Mesothelial cell of epicardium (in vitro differentiated cells): Measurements from ENCODE around the gene MAS1L. TPM values are rescaled to one million over a fixed set of nuclear protein-coding genes. Genes with fewer than 3 reads are reported as not detected.

Experiments used
- DNase-seq, 2 experiments: peaks; one replicate each; pipeline ENCODE4 v3.0.0; 2021; ENCODE audit warnings: low spot score in 2 of 2; ENCODE audit not compliant: unreplicated experiment in 2 of 2
- H3K27ac Mint-ChIP-seq: 2 replicates; pipeline ENCODE4 v1.8.0; 2021; ENCODE audit warnings: mixed read lengths
- H3K27me3 Mint-ChIP-seq: 2 replicates; pipeline ENCODE4 v1.8.0; 2021; ENCODE audit warnings: low read depth, mixed read lengths
- H3K36me3 Mint-ChIP-seq: 2 replicates; pipeline ENCODE4 v1.8.0; 2021; ENCODE audit warnings: mixed read lengths
- H3K4me1 Mint-ChIP-seq: 2 replicates; pipeline ENCODE4 v1.8.0; 2021; ENCODE audit warnings: mixed read lengths
- H3K4me3 Mint-ChIP-seq: 2 replicates; pipeline ENCODE4 v1.8.0; 2021; ENCODE audit warnings: mild to moderate bottlenecking, moderate library complexity, mixed read lengths
- H3K9me3 Mint-ChIP-seq: 2 replicates; pipeline ENCODE4 v1.8.0; 2021; ENCODE audit warnings: mixed read lengths
- total RNA-seq: library from RNA; stranded (reverse); gene quantifications from 3 replicates; pipeline ENCODE4 v1.2.1, GENCODE V29; 2021
- TF ChIP-seq, protein P1 (sequence below): fragments of 200-600 bp; sonication (generic); IDR thresholded peaks from one replicate; pipeline ENCODE4 v1.5.0; 2021; ENCODE audit warnings: antibody characterized with exemption; ENCODE audit not compliant: unreplicated experiment

Gene MAS1L
- total RNA-seq, 1 donor from 2014 or later: not detected

GRCh38 chr6:29465801-29466200 lies 22.0 kb downstream of the MAS1L start:
- no peaks in the 10 kb centered on the region for H3K9me3 Mint-ChIP-seq
- TF ChIP-seq, protein P1, sequence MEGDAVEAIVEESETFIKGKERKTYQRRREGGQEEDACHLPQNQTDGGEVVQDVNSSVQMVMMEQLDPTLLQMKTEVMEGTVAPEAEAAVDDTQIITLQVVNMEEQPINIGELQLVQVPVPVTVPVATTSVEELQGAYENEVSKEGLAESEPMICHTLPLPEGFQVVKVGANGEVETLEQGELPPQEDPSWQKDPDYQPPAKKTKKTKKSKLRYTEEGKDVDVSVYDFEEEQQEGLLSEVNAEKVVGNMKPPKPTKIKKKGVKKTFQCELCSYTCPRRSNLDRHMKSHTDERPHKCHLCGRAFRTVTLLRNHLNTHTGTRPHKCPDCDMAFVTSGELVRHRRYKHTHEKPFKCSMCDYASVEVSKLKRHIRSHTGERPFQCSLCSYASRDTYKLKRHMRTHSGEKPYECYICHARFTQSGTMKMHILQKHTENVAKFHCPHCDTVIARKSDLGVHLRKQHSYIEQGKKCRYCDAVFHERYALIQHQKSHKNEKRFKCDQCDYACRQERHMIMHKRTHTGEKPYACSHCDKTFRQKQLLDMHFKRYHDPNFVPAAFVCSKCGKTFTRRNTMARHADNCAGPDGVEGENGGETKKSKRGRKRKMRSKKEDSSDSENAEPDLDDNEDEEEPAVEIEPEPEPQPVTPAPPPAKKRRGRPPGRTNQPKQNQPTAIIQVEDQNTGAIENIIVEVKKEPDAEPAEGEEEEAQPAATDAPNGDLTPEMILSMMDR: no peak
- H3K36me3 Mint-ChIP-seq: no peaks in the 10 kb centered on the region
- DNase-seq: no peak
- H3K4me1 Mint-ChIP-seq: no peaks in the 10 kb centered on the region
- peaks cover 26% of the 10 kb centered on the region for H3K27me3 Mint-ChIP-seq
- no peak overlapping the region for H3K27ac Mint-ChIP-seq
- no peak overlapping the region for H3K4me3 Mint-ChIP-seq

DNA sequence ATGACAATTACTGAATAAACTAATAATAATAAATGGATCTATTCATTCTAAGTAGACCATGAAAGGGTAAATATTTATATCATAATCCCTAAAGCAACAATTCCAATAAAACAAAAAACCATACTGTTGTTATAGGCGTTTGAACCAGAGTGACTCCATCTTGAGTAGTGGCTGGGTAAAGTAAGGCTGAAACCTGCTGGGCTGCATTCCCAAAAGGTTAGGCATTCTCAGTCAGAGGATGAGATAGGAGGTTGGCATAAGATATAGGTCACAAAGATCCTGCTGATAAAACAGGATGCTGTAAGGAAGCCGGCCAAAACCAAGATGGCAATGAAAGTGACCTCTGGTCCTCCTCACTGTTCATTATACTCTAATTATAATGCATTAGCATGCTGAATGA lies 22.5 kb downstream of the MAS1L start:
- TF ChIP-seq, protein P1: no peak
- Mint-ChIP-seq H3K27ac (no peak overlapping the region), H3K36me3 (no peaks in the 10 kb centered on the region), H3K4me1 (no peaks in the 10 kb centered on the region), H3K27me3 (peaks cover 26% of the 10 kb centered on the region), H3K4me3 (no peak overlapping the region), H3K9me3 (no peaks in the 10 kb centered on the region)
- no peak for DNase-seq

GRCh38 chr6:29462022-29462421 lies 25.7 kb downstream of the MAS1L start:
- H3K36me3 Mint-ChIP-seq: no peaks in the 10 kb centered on the region
- H3K9me3 Mint-ChIP-seq: no peaks in the 10 kb centered on the region
- TF ChIP-seq, protein P1: no peak
- no peak overlapping the region for H3K4me3 Mint-ChIP-seq
- no peaks in the 10 kb centered on the region for H3K4me1 Mint-ChIP-seq
- no peak for DNase-seq
- no peak overlapping the region for H3K27ac Mint-ChIP-seq
- H3K27me3 Mint-ChIP-seq: peaks cover 40% of the 10 kb centered on the region

DNA sequence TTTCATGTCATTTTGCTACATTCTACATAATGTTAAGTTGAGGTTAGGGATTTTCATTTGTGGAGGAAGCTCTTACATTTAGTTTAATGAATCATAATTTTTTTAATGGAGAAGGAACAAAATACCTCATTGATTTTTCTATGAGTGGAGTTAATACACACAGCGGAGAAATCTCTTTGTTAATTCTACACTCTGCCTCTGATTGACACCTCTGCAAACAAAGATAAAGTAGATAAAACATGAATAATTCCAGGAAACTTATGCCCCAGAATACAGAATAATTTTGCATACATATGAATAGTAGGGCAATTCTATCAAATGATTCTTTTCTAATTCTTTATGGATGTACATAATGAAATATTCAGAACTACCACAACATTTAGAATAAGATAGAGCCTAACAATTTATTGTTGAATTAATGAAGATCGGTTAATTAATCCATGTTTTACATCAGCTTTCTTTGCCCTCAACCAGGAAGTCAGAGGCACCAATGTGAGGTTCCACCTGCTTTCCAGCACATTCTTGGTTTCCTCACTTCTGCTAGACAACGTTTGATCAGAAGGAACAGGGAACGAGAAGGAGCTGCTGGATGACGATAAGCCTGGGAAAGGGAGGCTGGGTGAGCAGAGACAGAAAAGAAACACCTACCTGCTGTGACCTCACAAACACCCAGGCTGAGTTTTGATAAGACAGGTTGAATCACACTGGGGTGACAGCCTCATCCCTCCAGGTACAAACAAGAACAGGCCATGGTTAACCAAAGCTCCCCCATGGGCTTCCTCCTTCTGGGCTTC lies 26.5 kb downstream of the MAS1L start:
- no peak overlapping the region for H3K4me3 Mint-ChIP-seq
- no peak overlapping the region for H3K27ac Mint-ChIP-seq
- no peaks in the 10 kb centered on the region for H3K4me1 Mint-ChIP-seq
- TF ChIP-seq, protein P1: no peak
- no peak for DNase-seq
- peaks cover 38% of the 10 kb centered on the region for H3K27me3 Mint-ChIP-seq
- H3K36me3 Mint-ChIP-seq: no peaks in the 10 kb centered on the region
- H3K9me3 Mint-ChIP-seq: no peaks in the 10 kb centered on the region

DNA sequence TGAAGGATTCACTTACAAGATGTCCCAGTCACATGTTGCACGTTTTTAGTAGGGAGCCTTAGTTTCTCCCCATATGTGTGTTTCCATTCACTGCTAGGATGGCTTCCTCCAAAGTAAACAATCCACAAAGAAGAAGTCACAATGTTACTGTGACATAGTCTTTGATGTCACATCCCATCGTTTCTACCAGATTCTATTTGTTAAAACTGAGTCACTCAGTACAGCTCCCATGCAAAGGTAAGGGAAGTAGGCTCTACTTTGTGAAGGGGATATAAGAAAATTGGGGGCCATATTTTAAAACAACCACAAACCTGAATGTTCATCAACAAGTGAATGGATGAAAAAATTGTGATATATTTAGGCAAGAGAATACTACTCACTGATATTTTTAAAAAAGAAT lies 30.8 kb downstream of the MAS1L start, which contains the start of the genes OR11A1 and OR2H1:
Gene OR11A1, minus strand, starts transcription at position 101 of the 400 bp plus-strand sequence. CDS start 29,430 bp downstream, outside the sequence.
Gene OR2H1, plus strand, starts transcription at position 185 of the 400 bp plus-strand sequence. CDS start 4,615 bp downstream, outside the sequence.
- TF ChIP-seq, protein P1: no peak
- DNase-seq: no peak

More for the DNA sequence above, 30.8 kb downstream of the MAS1L start, which contains the start of the genes OR11A1 and OR2H1:
- Mint-ChIP-seq H3K4me3 (no peak within 1 kb of the TSS), H3K36me3 (no peaks in the 10 kb centered on the region), H3K4me1 (no peaks in the 10 kb centered on the region), H3K9me3 (no peaks in the 10 kb centered on the region), H3K27ac (no peak within 1 kb of the TSS), H3K27me3 (peaks cover 31% of the 10 kb centered on the region)
